Measurements from ENCODE around the gene BTBD16. TPM values are rescaled to one million over a fixed set of nuclear protein-coding genes. Genes with fewer than 3 reads are reported as not detected.

BTBD16 gene
- total RNA-seq, 1 experiment from 2014 or later: not detected

DNA sequence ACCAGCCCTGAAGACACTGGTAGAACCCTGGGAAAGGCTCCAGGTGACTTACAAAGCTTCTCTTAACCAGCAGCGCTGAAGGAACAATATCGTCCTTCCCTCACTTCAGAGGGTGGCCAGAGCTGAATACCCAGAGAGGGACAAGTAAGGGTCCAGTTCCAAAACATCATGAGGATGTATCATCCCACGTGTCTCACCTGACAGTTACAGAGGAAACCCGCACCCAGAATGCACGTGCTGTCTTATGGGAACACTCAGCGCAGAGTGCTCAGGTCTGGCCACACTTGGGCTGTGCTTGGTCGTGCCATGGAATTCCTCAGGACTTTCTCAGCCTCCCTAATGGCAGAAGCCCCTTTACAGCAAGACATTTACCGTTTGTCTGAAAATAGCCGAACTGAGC, 46.9 kb upstream of the BTBD16 start (continued):
- TF ChIP-seq, protein P1, sequence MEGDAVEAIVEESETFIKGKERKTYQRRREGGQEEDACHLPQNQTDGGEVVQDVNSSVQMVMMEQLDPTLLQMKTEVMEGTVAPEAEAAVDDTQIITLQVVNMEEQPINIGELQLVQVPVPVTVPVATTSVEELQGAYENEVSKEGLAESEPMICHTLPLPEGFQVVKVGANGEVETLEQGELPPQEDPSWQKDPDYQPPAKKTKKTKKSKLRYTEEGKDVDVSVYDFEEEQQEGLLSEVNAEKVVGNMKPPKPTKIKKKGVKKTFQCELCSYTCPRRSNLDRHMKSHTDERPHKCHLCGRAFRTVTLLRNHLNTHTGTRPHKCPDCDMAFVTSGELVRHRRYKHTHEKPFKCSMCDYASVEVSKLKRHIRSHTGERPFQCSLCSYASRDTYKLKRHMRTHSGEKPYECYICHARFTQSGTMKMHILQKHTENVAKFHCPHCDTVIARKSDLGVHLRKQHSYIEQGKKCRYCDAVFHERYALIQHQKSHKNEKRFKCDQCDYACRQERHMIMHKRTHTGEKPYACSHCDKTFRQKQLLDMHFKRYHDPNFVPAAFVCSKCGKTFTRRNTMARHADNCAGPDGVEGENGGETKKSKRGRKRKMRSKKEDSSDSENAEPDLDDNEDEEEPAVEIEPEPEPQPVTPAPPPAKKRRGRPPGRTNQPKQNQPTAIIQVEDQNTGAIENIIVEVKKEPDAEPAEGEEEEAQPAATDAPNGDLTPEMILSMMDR (IDR thresholded peaks at IDR 0.05): no peak
- TF ChIP-seq OVOL2 (CRISPR knock-in tag; IDR thresholded peaks at IDR 0.05; ENCODE audit: borderline replicate concordance) (no peak), SMAD3 (CRISPR knock-in tag; IDR thresholded peaks at IDR 0.05; ENCODE audit: borderline replicate concordance) (no peak), ETV6 (CRISPR knock-in tag; IDR thresholded peaks at IDR 0.05) (no peak)
- TF ChIP-seq, protein P2, sequence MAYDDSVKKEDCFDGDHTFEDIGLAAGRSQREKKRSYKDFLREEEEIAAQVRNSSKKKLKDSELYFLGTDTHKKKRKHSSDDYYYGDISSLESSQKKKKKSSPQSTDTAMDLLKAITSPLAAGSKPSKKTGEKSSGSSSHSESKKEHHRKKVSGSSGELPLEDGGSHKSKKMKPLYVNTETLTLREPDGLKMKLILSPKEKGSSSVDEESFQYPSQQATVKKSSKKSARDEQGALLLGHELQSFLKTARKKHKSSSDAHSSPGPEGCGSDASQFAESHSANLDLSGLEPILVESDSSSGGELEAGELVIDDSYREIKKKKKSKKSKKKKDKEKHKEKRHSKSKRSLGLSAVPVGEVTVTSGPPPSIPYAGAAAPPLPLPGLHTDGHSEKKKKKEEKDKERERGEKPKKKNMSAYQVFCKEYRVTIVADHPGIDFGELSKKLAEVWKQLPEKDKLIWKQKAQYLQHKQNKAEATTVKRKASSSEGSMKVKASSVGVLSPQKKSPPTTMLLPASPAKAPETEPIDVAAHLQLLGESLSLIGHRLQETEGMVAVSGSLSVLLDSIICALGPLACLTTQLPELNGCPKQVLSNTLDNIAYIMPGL (CRISPR knock-in tag; IDR thresholded peaks at IDR 0.05): no peak
- TF ChIP-seq, protein P3, sequence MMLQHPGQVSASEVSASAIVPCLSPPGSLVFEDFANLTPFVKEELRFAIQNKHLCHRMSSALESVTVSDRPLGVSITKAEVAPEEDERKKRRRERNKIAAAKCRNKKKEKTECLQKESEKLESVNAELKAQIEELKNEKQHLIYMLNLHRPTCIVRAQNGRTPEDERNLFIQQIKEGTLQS (CRISPR knock-in tag; conservative IDR thresholded peaks at IDR 0.05): no peak
- TF ChIP-seq, protein P4, sequence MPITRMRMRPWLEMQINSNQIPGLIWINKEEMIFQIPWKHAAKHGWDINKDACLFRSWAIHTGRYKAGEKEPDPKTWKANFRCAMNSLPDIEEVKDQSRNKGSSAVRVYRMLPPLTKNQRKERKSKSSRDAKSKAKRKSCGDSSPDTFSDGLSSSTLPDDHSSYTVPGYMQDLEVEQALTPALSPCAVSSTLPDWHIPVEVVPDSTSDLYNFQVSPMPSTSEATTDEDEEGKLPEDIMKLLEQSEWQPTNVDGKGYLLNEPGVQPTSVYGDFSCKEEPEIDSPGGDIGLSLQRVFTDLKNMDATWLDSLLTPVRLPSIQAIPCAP (CRISPR knock-in tag; IDR thresholded peaks at IDR 0.05): no peak
- TF ChIP-seq, protein P5, sequence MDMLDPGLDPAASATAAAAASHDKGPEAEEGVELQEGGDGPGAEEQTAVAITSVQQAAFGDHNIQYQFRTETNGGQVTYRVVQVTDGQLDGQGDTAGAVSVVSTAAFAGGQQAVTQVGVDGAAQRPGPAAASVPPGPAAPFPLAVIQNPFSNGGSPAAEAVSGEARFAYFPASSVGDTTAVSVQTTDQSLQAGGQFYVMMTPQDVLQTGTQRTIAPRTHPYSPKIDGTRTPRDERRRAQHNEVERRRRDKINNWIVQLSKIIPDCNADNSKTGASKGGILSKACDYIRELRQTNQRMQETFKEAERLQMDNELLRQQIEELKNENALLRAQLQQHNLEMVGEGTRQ (CRISPR knock-in tag; IDR thresholded peaks at IDR 0.05): no peak

DNA sequence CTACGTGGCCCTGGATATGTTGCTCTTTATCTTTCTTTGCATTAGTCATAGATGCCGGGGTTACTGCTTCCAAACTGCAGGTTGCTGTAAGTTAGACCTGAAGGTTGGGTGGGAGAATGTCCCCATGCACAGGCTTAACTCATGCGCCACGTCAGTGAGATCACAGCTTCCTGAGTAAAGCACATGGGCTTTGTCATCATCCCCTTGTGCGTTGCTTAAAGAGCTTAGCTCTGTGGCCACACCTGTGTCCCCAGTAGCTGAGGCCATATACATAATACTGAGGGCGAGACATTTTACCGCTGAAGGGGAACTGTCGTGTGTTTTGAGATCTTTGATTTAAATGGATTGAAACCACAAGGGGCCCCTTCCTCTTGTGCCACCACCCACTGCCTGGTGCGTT, 45.8 kb upstream of the BTBD16 start:
- Mint-ChIP-seq H3K4me3 (no peak overlapping the region), H3K36me3 (peaks cover 55% of the 10 kb centered on the region), H3K27ac (no peak overlapping the region), H3K4me1 (no peaks in the 10 kb centered on the region), H3K9me3 (no peaks in the 10 kb centered on the region), H3K27me3 (ENCODE audit: low read depth) (no peaks in the 10 kb centered on the region)
- ATAC-seq (no peak), DNase-seq (ENCODE audit: low spot score) (no peak)
- POLR2A ChIA-PET: no interaction called here
- CTCF ChIA-PET: interaction anchor here (1.2 kb wide), 1 partner anchor 11 kb away, joined by 3 read pairs; no protein-coding TSS in a partner anchor
- TF ChIP-seq, protein P6, sequence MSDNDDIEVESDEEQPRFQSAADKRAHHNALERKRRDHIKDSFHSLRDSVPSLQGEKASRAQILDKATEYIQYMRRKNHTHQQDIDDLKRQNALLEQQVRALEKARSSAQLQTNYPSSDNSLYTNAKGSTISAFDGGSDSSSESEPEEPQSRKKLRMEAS (CRISPR knock-in tag; IDR thresholded peaks at IDR 0.05): no peak
- TF ChIP-seq FOXJ3 (CRISPR knock-in tag; IDR thresholded peaks at IDR 0.05; ENCODE audit: borderline replicate concordance): no peak

DNA sequence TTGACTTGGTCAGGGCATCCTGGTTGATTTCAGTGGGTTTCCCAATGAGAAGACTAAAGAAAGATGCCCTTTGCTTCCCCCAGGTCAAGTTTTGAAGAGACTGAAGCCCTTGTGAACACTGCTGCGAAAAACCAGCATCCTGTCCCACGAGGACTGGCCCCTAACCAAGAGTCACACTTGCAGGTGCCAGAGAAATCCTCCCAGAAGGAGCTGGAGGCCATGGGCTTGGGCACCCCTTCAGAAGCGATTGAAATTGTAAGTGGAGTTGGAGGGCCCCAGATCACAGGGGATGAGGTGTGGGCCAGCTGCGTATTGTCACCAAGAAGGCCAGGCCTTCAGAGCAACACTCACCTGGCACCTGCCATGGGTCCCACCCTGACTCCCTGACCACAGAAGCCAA, 43.3 kb upstream of the BTBD16 start:
- DNase-seq (ENCODE audit: low spot score) (no peak), ATAC-seq (no peak)
- ChIA-PET POLR2A (no interaction called here), CTCF (no interaction called here)
- Mint-ChIP-seq H3K27ac (no peak overlapping the region), H3K4me1 (no peaks in the 10 kb centered on the region), H3K9me3 (no peaks in the 10 kb centered on the region), H3K4me3 (no peak overlapping the region), H3K27me3 (ENCODE audit: low read depth) (no peaks in the 10 kb centered on the region), H3K36me3 (peaks cover 55% of the 10 kb centered on the region)
- TF ChIP-seq, protein P7, sequence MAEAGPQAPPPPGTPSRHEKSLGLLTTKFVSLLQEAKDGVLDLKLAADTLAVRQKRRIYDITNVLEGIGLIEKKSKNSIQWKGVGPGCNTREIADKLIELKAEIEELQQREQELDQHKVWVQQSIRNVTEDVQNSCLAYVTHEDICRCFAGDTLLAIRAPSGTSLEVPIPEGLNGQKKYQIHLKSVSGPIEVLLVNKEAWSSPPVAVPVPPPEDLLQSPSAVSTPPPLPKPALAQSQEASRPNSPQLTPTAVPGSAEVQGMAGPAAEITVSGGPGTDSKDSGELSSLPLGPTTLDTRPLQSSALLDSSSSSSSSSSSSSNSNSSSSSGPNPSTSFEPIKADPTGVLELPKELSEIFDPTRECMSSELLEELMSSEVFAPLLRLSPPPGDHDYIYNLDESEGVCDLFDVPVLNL (CRISPR knock-in tag; IDR thresholded peaks at IDR 0.05; ENCODE audit: borderline replicate concordance, low read depth): no peak
- TF ChIP-seq, protein P8, sequence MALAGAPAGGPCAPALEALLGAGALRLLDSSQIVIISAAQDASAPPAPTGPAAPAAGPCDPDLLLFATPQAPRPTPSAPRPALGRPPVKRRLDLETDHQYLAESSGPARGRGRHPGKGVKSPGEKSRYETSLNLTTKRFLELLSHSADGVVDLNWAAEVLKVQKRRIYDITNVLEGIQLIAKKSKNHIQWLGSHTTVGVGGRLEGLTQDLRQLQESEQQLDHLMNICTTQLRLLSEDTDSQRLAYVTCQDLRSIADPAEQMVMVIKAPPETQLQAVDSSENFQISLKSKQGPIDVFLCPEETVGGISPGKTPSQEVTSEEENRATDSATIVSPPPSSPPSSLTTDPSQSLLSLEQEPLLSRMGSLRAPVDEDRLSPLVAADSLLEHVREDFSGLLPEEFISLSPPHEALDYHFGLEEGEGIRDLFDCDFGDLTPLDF (CRISPR knock-in tag; IDR thresholded peaks at IDR 0.05): no peak
- TF ChIP-seq, protein P2 (CRISPR knock-in tag; IDR thresholded peaks at IDR 0.05): no peak
- TF ChIP-seq, protein P9, sequence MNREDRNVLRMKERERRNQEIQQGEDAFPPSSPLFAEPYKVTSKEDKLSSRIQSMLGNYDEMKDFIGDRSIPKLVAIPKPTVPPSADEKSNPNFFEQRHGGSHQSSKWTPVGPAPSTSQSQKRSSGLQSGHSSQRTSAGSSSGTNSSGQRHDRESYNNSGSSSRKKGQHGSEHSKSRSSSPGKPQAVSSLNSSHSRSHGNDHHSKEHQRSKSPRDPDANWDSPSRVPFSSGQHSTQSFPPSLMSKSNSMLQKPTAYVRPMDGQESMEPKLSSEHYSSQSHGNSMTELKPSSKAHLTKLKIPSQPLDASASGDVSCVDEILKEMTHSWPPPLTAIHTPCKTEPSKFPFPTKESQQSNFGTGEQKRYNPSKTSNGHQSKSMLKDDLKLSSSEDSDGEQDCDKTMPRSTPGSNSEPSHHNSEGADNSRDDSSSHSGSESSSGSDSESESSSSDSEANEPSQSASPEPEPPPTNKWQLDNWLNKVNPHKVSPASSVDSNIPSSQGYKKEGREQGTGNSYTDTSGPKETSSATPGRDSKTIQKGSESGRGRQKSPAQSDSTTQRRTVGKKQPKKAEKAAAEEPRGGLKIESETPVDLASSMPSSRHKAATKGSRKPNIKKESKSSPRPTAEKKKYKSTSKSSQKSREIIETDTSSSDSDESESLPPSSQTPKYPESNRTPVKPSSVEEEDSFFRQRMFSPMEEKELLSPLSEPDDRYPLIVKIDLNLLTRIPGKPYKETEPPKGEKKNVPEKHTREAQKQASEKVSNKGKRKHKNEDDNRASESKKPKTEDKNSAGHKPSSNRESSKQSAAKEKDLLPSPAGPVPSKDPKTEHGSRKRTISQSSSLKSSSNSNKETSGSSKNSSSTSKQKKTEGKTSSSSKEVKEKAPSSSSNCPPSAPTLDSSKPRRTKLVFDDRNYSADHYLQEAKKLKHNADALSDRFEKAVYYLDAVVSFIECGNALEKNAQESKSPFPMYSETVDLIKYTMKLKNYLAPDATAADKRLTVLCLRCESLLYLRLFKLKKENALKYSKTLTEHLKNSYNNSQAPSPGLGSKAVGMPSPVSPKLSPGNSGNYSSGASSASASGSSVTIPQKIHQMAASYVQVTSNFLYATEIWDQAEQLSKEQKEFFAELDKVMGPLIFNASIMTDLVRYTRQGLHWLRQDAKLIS (CRISPR knock-in tag; IDR thresholded peaks at IDR 0.05; ENCODE audit: borderline replicate concordance): no peak
- TF ChIP-seq NFE2L1 (CRISPR knock-in tag; IDR thresholded peaks at IDR 0.05) (no peak), ZNF396 (CRISPR knock-in tag; IDR thresholded peaks at IDR 0.05; ENCODE audit: borderline replicate concordance) (no peak), KAT7 (CRISPR knock-in tag; IDR thresholded peaks at IDR 0.05; ENCODE audit: borderline replicate concordance) (no peak)
- TF ChIP-seq, protein P3 (CRISPR knock-in tag; conservative IDR thresholded peaks at IDR 0.05): no peak
